ENCODE data around the gene GAGE1. TPM values are rescaled to one million over a fixed set of nuclear protein-coding genes. Genes with fewer than 3 reads are reported as not detected.
"Not testable (repeated sequence)": the region's sequence is repeated elsewhere in the genome, so short reads cannot be mapped to it uniquely, and the experiment has no call there.

The GAGE1 gene
- not detected for polyA plus RNA-seq (ENCODE audit: insufficient read length in 3 of 3)
- long read RNA-seq, donor 1, result 0 reads
- long read RNA-seq, donor 2, result 0 reads
- long read RNA-seq, donor 3, result 0 reads
- long read RNA-seq, donor 4, result 0 reads
- long read RNA-seq, donor 5, result 0 reads
- long read RNA-seq, donor 6, result 0 reads
- long read RNA-seq, donor 7, result 0 reads
- long read RNA-seq, donor 8, result 0 reads
- long read RNA-seq, donor 9, result 0 reads
- long read RNA-seq, donor 10, result 0 reads
- long read RNA-seq, donor 11, result 0 reads
- long read RNA-seq, donor 12, result 0 reads
- long read RNA-seq, donor 13, result 0 reads
- long read RNA-seq, donor 14, result 0 reads
- long read RNA-seq, donor 15, result 0 reads
- long read RNA-seq, donor 16, result 0 reads

- not testable (repeated sequence) for DNase-seq
Measured at GRCh38 chrX:49598720-49599119, at the start of gene GAGE1. TSS of gene GAGE1 (plus strand) at chrX:49599020. CDS start at chrX:49600175, 1,155 bp downstream.

- DNase-seq, result not testable (repeated sequence)
Measured at GRCh38 chrX:49550989-49551388, 47.8 kb upstream of the GAGE1 start, which contains the start of gene GAGE12E. TSS of gene GAGE12E (plus strand) at chrX:49551289. CDS start at chrX:49552444, 1,155 bp downstream.

- DNase-seq, result not testable (repeated sequence)
Measured at GRCh38 chrX:49560542-49560941, 38.3 kb upstream of the GAGE1 start, which contains the start of gene GAGE12F. TSS of gene GAGE12F (plus strand) at chrX:49560842. CDS start at chrX:49561997, 1,155 bp downstream.

- not testable (repeated sequence) for DNase-seq
Measured at GRCh38 chrX:49568728-49569127, 30.1 kb upstream of the GAGE1 start.

GRCh38 chrX:49569152-49569551 is 29.7 kb upstream of the GAGE1 start:
- not testable (repeated sequence) for DNase-seq

GRCh38 chrX:49570100-49570499 is 28.7 kb upstream of the GAGE1 start, which contains the start of gene GAGE12G:
TSS of gene GAGE12G (plus strand) at chrX:49570400. CDS start at chrX:49571555, 1,155 bp downstream.
- not testable (repeated sequence) for DNase-seq

GRCh38 chrX:49579649-49580048 is 19.2 kb upstream of the GAGE1 start, which contains the start of gene GAGE12H:
TSS of gene GAGE12H (plus strand) at chrX:49579949. CDS start at chrX:49581104, 1,155 bp downstream.
- not testable (repeated sequence) for DNase-seq

- not testable (repeated sequence) for DNase-seq
Measured at GRCh38 chrX:49589196-49589595, 9.6 kb upstream of the GAGE1 start, which contains the start of gene GAGE2A. TSS of gene GAGE2A (plus strand) at chrX:49589496. CDS start at chrX:49590651, 1,155 bp downstream.

GRCh38 chrX:49589769-49590478 is 8.9 kb upstream of the GAGE1 start:
- DNase-seq, result not testable (repeated sequence)

- DNase-seq, result not testable (repeated sequence)
Measured at GRCh38 chrX:49590488-49590887, 8.3 kb upstream of the GAGE1 start.

GRCh38 chrX:49610718-49611310 is 12.0 kb downstream of the GAGE1 start:
- no peak for DNase-seq

- no peak for DNase-seq
Measured at GRCh38 chrX:49618574-49618973, 19.8 kb downstream of the GAGE1 start.

GRCh38 chrX:49627086-49627777 is 28.4 kb downstream of the GAGE1 start:
- no peak for DNase-seq

GRCh38 chrX:49644991-49645637 is 46.3 kb downstream of the GAGE1 start:
- no peak for DNase-seq

GRCh38 chrX:49656533-49656932 is 57.7 kb downstream of the GAGE1 start:
- no peak for DNase-seq

Other genes with a start within 250 kb of the GAGE1 start
- gene GAGE12C, start 66.8 kb upstream of the GAGE1 start, polyA plus RNA-seq (ENCODE audit: insufficient read length in 3 of 3), result not detected
- gene GAGE12D, start 57.3 kb upstream of the GAGE1 start, polyA plus RNA-seq (ENCODE audit: insufficient read length in 3 of 3), result not detected
- not detected for gene GAGE12E, start 47.7 kb upstream of the GAGE1 start, polyA plus RNA-seq (ENCODE audit: insufficient read length in 3 of 3)
- gene GAGE12F, start 38.2 kb upstream of the GAGE1 start, polyA plus RNA-seq (ENCODE audit: insufficient read length in 3 of 3), result not detected
- not detected for gene GAGE12G, start 28.6 kb upstream of the GAGE1 start, polyA plus RNA-seq (ENCODE audit: insufficient read length in 3 of 3)
- gene GAGE12H, start 19.1 kb upstream of the GAGE1 start, polyA plus RNA-seq (ENCODE audit: insufficient read length in 3 of 3), result not detected
- not detected for gene GAGE2A, start 9.5 kb upstream of the GAGE1 start, polyA plus RNA-seq (ENCODE audit: insufficient read length in 3 of 3)
- gene PAGE1, start 97.0 kb downstream of the GAGE1 start, polyA plus RNA-seq (ENCODE audit: insufficient read length in 3 of 3), result not detected
- gene PAGE4, start 230.3 kb downstream of the GAGE1 start, polyA plus RNA-seq (ENCODE audit: insufficient read length in 3 of 3), result 1 to 10 TPM in 2 of 3 donors, under 1 TPM in 1; 0.61 to 1.6 (median 1.1) TPM